Measurements from ENCODE around the gene OLFM3. TPM values are rescaled to one million over a fixed set of nuclear protein-coding genes. Genes with fewer than 3 reads are reported as not detected.

OLFM3 gene
- total RNA-seq, 1 experiment from 2014 or later: not detected

DNA sequence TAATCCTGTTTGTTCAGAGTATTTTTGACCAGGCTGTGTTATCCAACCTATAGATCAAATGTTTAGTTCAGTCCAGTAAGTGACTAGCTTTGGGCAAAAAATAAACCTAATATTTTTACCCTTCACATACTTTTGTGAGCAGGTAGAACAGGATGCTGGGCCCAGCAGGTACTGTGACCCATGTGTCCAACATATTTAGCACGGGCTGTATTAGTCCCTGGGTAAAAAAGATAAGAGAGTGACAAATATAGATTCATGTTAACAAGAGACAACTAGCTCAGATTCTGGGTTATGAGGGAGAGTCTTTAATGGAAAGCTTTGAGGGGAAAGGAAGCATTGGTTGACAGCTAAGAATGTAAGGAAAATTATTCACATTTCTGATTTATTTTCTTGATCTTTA lies 43.1 kb downstream of the OLFM3 start:
- DNase-seq (ENCODE audit: low read depth): no peak

DNA sequence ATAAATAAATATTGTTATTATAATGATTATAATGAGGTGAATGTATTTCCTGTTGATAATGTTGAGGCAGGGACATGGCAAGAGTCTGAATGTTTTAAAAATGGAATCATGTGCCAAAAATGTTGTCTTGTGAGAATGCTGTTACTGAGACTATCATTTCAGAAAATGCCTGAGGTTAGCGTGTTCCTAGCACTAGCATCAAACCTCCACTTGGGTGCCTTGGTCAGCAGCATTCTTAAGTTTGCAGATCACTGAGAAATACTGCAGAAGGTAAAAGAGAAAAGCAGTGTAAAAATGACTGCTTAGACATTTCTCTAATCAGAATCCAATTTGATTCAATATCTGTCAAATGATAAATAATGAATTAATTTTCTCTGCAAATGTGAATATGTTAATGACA lies 50.8 kb downstream of the OLFM3 start:
- DNase-seq (ENCODE audit: low read depth): no peak

DNA sequence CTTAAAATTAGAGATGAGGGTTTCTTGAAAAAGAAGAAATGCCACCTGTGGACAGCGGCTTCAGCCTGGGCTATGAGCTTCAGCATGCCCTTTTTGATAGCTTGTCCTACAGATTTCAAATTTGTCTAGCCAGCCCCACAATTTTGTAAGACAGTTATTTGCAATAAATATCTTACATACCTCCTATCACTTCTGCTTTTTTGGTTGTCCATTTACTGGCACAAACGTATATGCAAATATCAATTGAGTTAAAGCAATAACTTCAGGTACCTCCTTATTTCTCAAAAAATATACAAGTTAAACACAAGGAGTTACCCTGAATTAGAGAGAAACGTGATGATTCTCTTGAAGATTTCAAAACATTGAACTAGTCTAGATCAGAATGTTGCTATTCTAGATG lies 53.5 kb downstream of the OLFM3 start:
- no peak for DNase-seq (ENCODE audit: low read depth)

DNA sequence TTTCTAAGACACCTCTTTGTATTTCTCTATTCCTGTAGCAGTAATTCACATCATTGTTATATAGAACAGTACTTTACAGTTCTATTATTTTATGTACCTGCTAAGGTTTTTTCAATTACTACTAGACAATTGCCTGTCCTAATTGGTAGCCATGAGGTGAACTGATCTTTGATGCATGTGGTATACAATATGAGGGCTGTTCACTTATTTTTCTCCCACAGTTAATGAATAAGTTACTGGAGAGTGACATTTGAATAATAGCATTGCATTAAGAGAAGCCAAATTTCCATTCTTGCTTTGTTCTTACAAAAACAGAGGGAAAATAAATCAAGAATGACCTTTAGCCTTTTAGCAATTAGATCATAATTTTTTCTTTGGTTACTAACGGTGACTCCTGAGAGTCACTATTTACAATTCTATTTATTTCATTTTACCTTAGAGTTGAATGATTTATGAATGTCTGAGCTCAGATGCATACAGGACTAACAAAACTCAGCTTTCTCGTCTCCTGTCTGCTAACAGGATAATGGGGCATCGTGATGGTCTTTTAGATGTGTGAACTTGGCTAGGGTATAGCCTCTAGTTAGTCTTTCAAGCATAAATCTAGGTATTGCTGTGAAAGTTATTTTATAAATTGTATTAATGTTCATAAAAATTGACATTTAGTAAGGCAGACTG lies 54.1 kb downstream of the OLFM3 start:
- no peak for DNase-seq (ENCODE audit: low read depth)

DNA sequence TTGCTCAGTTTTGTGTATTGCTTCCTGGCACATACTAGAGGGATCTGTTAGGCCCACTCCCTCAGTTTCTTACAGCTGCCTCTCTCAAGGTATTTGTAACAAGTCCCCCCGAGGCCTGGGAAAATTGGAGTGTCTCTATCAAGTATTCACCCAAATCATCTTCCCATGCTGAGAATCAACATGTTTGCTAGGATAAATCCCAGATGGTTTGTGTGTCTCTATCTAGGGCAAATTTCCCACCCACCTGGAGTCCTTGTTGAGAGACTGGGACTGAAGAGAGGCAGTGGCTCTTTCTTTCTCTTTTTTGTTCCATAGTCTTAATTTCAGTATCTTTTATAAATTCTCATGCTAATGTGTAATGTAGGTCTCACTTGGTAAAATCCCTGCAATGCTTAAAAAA lies 58.0 kb downstream of the OLFM3 start:
- no peak for DNase-seq (ENCODE audit: low read depth)

DNA sequence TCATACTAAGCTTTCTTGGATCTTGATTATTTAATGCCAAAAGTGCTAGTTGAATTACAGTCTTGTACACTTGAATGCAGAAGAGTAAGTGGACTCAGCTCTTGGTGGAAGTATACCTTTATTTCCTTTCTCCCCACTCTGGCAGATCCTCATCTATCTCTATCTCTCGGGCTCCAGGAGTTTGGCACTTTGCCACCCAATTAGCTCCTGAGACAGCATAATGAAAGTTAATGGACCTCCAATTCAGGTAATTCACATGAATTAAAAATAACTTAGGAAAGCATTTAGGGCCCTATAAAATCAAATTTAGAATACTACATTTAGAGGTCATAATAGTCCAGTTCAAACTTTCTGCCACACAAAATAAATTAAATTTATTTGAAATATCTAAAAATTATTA lies 67.4 kb downstream of the OLFM3 start:
- DNase-seq (ENCODE audit: low read depth): no peak

DNA sequence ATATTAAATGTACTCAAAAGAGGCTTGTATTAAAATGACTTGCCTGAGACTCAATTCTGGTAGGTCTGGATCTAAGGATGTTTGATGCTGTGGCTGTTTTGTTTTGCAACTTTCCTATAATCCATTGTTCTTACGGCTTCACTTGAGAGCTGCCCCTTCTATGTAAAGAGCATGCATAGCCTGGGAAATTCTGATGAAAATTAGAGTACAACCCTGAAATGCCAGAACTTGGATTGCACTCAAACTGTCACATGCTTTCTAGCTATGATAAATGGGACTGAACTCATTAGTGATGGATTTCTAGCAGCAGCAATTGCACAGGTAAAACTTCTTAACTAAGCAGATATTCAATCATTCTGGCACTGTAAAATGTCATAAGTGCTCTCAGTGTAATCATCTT lies 67.9 kb downstream of the OLFM3 start:
- no peak for DNase-seq (ENCODE audit: low read depth)

DNA sequence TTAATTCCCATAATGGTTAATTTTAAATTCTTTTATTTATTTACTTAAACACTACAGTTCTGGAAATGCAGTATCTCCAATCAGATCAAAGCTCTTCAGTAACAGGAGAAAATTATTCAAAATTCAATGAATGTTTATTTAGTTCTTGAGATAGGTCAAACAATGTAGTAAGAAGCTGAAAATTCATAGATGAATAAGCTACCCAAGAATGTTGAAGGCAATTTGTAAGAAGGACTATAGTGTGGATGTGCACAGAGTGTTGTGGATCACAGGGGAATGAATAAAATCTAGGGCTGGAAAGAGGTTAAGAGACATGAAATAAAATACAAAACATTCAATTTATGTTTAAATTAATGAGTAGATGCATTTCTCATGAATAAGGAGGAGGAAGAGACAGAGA lies 72.0 kb downstream of the OLFM3 start:
- no peak for DNase-seq (ENCODE audit: low read depth)

DNA sequence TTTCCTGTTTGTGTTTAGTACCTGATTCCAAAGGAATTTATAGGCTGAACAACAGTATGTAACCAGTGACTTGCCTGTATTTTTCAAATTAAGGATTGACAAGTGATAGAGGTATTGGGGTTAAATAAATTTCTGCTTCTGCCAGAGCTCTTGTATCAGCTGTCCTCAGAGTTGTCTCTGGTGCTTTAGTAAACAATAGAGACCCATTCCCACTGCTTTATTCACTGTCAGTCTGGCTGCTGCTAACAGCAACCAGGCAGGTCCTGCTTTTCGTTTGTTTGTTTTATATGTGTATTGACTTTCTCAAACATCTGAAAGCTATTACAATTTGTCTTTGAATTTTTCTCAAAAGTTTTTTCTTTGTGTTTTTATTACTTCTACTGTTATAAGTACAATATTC lies 76.1 kb downstream of the OLFM3 start:
- no peak for DNase-seq (ENCODE audit: low read depth)

DNA sequence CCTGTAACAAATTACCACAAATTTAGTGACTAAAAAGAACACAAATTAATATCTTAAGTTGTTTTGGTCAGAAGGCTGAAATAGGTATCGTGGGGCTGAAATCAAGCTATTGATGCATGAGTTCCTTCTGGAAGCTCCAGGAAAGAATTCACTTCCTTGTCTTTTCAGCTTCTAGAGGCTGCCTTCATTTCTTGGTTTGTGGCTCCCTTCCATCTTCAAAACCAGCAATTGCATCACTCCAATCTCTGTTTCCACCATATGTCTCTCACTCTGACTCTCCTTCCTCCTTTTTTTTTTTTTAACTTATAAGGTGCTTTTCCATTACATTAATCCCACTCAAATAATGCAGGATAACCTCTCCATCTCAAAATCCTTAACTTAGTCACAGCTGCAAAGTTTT lies 78.4 kb downstream of the OLFM3 start:
- no peak for DNase-seq (ENCODE audit: low read depth)

DNA sequence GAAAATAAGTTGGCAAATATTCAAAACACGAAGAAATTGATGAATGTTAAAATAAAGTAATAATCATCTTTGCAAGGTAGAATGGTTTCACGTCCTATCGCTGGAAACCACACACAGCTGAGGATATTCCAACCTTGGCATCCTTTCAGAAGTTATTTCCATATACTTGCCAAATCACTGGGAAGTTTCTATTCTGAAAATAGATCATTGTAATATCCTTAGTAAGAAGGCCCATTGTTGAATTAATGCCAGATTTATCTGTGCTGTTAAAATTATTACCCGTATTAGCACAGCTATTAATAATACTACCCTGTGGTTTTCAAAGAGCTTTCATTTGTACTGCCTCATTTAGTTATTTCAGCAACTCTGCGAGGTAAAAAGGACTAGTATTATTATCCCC lies 81.1 kb downstream of the OLFM3 start:
- DNase-seq (ENCODE audit: low read depth): no peak

DNA sequence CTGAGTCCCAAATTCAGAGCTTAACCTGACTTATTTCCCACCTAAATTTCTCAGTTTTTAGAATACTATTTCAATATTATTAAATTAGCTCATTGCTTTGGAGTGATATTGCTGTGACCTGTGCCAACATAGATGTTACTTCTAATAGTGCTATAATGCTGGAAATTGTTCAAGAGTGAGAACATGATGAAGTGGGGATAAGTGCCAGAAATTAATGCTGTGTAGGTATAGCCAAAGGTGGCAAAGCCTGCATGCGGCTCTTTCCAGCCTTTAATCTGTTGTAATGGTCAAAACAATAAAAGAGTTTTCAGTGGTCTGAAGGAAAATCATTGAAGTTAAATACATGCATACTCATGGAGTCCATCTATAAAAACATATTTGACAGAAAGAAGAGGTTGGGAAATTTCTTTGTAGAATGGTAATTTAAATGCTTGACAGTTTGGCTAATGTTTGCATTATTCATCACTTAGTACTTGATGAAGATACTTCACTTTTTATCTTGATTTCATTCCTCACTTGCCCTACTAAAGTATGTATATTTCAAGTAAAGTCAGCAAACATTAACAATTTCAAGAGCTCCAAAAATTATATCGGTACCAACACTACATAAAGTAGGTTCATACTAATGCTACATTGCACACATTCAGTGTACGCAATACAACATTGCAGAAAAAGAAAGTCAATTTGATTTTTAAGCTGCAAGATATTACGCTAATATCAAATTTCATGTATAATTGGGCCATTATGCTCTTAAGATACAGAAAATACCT lies 82.1 kb downstream of the OLFM3 start:
- DNase-seq (ENCODE audit: low read depth): no peak

DNA sequence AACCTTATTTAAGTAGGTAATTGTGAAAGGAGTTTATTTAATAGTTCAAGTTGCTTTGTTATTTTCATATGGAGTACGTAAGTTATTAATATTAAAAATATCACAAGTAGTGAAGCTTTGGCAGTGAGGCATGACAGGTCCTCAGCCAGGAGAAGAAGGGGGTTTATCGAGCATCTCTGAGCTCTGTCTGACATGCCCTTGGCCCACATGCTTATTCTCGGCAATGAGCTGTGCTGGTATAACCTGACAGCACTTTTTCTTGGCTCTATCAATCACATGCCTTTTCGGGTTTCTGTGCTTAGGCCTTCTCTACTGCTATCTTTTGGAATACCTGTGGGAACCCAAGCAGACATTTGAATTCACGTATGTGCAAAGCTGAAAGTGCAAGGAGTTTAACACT lies 84.8 kb downstream of the OLFM3 start:
- DNase-seq (ENCODE audit: low read depth): no peak

DNA sequence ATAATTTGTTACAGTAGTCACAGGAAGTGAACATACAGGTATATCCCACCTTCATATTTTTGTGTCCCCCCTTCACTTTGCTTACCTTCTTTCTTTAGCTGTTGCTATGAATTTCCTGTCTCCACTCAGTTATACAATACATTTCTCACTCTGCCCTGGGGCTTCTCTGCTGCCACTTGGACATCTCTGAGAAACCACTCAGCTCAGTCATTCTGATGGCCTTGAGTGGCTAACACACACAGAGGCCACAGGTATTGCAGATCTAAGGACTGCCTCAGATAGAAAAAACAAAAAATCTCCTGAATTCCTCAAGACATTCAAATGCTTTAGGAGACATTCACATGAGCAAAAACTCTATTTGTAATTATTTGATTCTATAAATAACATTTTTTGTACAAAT lies 87.7 kb downstream of the OLFM3 start:
- no peak for DNase-seq (ENCODE audit: low read depth)

DNA sequence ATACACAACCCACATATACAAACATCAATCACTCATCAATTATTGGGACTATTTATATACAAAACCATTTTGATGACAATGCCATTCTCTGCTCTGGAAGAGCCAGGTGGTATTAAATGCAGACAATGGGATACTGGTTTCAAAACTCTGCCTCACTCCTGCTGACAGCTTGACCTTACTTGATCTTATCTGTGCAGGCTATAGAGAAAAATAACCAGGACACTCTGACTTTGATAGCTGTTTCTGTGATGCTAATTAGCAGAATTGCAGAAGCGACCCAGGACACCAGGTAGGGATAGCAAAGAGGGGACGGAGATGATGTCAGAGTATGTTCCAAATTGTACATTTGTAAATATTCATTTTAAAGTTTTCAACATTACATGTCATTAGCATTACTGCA lies 89.5 kb downstream of the OLFM3 start:
- DNase-seq (ENCODE audit: low read depth): no peak

DNA sequence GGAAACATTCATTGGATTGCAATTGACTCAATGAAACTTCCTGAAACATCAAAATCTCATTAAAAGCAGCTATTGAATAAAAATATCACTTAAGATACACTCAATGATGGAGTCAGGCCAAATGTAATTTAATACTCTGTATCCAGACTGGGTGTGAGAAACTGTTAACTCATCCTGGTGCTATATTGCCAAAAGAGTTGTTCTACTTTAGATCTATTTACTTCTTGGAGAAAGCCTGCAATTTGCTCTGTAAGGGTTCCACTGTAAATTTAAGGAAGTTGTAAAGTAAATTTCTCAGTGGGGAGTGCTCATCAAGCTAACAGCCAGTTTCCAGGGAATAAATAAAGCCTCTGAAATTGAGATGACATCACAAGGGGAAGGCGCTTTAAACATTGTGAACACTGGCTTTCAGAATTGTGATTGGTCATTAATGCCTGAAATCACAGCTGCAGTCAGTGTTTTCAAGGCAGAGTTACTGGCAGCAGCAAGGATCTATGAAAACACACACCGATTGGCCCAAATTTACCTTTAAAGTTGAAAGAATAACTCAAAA lies 91.4 kb downstream of the OLFM3 start:
- no peak for DNase-seq (ENCODE audit: low read depth)

DNA sequence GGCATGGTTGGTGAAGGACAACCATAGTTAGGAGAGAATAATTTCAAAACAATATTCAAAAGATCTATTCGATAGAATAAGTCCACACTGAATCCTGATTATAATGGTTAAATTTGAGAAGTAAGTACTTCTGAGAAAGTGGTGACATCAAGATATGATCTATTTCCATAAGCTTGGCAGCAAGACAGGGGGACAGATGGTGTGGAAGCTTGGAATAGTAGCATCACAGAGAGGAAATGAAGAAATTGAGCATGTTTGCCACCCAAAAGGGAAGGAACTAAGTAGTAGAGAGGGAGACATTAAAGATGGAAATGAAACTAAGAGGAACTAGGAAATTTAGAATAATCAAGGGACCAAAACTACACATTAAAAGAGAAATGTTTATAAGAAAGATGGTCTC lies 94.5 kb downstream of the OLFM3 start:
- no peak for DNase-seq (ENCODE audit: low read depth)

DNA sequence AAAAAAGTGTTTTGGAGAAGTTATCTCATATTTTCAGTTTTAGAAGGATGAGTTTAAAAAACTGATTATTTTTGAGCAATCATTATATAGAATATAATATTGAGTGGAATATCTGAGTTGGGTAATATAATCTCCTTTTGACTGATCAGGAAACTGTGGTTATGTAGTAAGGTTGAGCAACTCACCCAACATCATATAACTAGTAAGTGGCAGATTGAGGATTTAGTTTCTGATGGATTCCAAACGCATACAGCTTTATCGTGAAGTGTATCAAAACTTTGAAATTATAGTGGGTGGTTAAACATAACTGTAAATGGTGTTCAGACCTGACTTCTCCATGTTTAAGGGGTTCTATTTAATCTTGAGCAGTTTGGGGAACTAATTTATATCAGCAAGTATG lies 98.6 kb downstream of the OLFM3 start:
- no peak for DNase-seq (ENCODE audit: low read depth)

DNA sequence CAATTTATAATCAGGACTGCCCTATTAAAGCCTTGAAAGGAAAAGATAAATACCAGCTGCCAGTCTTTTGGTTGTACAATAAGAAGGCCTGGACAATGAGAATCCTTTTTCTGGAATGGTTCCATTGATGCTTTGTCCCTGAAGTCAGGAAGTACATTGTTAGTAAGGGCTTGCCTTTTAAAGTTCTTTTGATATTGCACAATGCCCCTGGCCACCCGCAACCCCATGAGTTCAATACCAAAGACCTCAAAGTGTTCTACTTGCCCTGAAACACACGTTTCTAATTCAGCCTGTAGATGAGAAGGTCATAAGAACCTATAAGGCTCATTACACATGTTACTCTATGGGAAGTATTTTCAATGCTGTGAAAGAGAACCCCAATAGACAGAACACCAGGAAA lies 112.1 kb downstream of the OLFM3 start:
- no peak for DNase-seq (ENCODE audit: low read depth)

DNA sequence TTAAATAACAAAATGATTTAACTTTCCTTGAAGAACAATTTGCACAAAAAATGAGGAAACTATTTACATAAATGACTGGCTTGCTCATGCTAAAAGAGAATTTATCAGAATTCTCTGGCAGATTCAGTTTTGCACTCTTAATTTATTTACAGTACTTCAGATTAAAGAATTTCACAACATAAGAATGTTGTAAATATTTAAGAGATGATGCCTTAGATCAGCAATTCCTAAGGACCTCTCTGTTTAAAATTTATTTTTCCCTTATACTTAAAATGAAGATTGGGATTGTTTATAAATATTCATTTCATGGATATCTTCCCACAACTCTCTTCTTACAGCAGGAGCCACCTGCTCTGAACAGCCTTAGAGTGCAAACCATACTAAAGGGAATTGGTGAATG lies 120.8 kb downstream of the OLFM3 start:
- no peak for DNase-seq (ENCODE audit: low read depth)

DNA sequence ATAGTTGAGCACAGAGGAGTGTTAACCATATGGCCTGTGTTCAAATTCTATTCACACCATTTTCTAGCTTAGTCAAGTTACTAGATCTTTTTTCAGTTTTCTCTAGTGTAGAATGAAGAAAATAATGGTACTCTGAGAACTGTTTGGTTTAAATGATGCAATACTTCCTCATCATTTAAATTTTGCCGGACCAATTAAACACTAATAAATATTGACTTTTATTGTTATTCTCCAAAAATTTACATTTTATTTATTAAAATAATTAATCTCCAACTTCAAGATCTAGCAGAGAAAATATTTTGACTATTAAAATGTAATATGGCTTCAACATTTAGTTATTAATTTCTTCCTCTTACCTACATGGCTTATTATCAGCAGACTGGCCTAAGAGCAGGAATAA lies 123.1 kb downstream of the OLFM3 start:
- no peak for DNase-seq (ENCODE audit: low read depth)

DNA sequence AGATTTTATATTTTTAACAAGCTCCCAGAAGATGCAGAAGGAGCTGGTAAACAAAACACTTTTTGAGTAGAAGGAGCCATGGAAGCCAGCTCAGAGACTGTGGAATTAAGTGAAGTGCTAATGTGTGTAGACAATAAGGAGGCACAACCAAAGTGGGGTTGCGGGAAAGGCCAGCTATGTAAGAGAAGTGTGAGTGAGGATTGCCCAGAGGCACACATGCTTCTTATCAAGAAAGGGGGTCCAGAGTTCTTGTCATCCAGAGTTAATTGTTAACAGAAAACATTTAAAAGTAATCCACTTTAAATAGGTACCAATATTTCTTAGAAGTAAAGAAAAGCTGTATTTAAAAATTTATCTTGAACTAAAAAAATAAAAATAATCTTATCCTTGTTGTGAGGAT lies 136.8 kb downstream of the OLFM3 start:
- DNase-seq (ENCODE audit: low read depth): no peak

DNA sequence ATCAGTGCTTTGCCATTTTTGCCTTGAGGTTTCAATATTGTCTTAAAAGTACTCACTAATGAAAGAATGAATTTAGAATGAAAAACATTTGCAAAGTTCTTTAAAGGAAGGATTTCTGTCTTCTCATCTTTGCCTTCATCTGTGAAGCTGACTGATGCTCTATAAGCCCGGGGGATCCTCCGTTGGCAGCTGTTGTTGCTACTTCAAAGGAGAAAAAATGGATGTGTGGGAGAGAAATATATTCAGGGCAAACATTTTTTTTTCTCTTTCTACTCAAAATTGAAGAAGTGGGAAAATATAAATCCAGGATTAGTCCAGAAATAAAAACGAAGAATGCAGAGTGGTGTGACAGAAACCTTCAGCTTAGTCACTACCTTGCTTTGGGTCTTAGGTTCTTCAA lies 142.5 kb downstream of the OLFM3 start:
- no peak for DNase-seq (ENCODE audit: low read depth)
